Measurements from ENCODE around the gene NHLRC4.

The NHLRC4 gene

GRCh38 chr16:530111-530817 lies 36.5 kb upstream of the NHLRC4 start:
- in situ Hi-C loops (cut with MboI; ENCODE audit: low sequenced_read_pairs), result no loop called here

- in situ Hi-C loops (cut with MboI; ENCODE audit: low sequenced_read_pairs), result no loop called here
These were observed 35.2 kb upstream of the NHLRC4 start for GRCh38 chr16:531494-532125.

GRCh38 chr16:533391-534123 lies 33.2 kb upstream of the NHLRC4 start:
- in situ Hi-C loops (cut with MboI; ENCODE audit: low sequenced_read_pairs), result no loop called here

GRCh38 chr16:534135-534534 lies 32.7 kb upstream of the NHLRC4 start:
- in situ Hi-C loops (cut with MboI; ENCODE audit: low sequenced_read_pairs), result no loop called here

- in situ Hi-C loops (cut with MboI; ENCODE audit: low sequenced_read_pairs), result no loop called here
These were observed 31.9 kb upstream of the NHLRC4 start for GRCh38 chr16:534856-535445.

- in situ Hi-C loops (cut with MboI; ENCODE audit: low sequenced_read_pairs), result no loop called here
These were observed 31.1 kb upstream of the NHLRC4 start for GRCh38 chr16:535446-536405.

GRCh38 chr16:536746-537145 lies 30.1 kb upstream of the NHLRC4 start:
- in situ Hi-C loops (cut with MboI; ENCODE audit: low sequenced_read_pairs), result no loop called here

- in situ Hi-C loops (cut with MboI; ENCODE audit: low sequenced_read_pairs), result no loop called here
These were observed 29.1 kb upstream of the NHLRC4 start for GRCh38 chr16:537415-538335.

GRCh38 chr16:539901-540530 lies 26.8 kb upstream of the NHLRC4 start:
- in situ Hi-C loops (cut with MboI; ENCODE audit: low sequenced_read_pairs), result no loop called here

GRCh38 chr16:540645-541340 lies 26.0 kb upstream of the NHLRC4 start:
- in situ Hi-C loops (cut with MboI; ENCODE audit: low sequenced_read_pairs), result no loop called here

- in situ Hi-C loops (cut with MboI; ENCODE audit: low sequenced_read_pairs), result no loop called here
These were observed 23.3 kb upstream of the NHLRC4 start for GRCh38 chr16:543301-544164.

GRCh38 chr16:544517-544916 lies 22.3 kb upstream of the NHLRC4 start:
- in situ Hi-C loops (cut with MboI; ENCODE audit: low sequenced_read_pairs), result no loop called here

GRCh38 chr16:546909-547770 lies 19.7 kb upstream of the NHLRC4 start:
- in situ Hi-C loops (cut with MboI; ENCODE audit: low sequenced_read_pairs), result no loop called here

GRCh38 chr16:548586-548985 lies 18.2 kb upstream of the NHLRC4 start:
- in situ Hi-C loops (cut with MboI; ENCODE audit: low sequenced_read_pairs), result no loop called here

- in situ Hi-C loops (cut with MboI; ENCODE audit: low sequenced_read_pairs), result no loop called here
These were observed 17.1 kb upstream of the NHLRC4 start for GRCh38 chr16:549544-550263.

GRCh38 chr16:551210-551609 lies 15.6 kb upstream of the NHLRC4 start:
- in situ Hi-C loops (cut with MboI; ENCODE audit: low sequenced_read_pairs), result no loop called here

Measured in HL-60/S4 (cell line).